HG03064 (cell line): ENCODE measurements around the gene BLMH.
"Not testable (repeated sequence)": the region's sequence is repeated elsewhere in the genome, so short reads cannot be mapped to it uniquely, and the experiment has no call there.

Source experiments
- ATAC-seq: cut with Tn5 transposase; IDR thresholded peaks from one replicate; pipeline ENCODE4 v1.9.1; 2021; ENCODE audit warnings: low read depth; ENCODE audit not compliant: unreplicated experiment

The BLMH gene

DNA sequence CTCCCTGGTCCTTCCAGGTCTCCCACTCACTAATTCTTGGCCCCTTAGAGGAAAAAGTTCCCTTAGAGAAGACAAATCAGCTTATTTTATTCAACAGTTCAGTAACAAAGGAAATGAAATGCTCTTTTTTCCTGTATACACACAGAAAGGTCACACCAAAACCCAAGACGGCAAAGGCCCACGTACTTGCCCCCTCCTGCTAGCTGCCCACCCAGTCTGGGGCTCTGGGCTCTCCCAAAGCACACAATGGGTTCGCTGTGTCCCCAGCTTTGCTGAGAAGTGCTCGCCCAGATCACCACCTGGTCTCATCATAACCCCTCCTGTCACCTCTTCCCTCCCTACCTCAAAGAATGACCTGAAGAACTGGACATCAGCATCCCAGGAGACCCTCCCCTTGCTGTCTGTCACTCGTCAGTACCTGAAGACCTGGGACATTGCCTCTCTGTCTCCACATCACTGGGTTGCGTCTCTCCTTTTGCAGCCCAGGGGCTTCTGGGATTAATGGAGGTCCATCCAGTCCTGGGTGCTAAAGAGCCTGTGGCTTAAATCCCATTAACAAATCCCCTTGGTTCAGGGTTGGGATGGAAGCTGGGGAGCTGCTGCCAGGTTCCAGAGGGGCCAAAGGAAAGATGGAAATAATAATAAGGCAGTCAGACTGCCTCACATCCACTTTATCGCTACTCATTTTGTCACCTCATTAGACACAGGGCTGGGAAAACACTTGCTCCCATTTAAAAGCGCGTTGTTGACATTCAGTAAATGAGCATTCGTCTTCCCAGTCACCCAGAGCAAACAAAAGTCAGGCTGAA is 59.5 kb downstream of the BLMH start:
- ATAC-seq = no peak

DNA sequence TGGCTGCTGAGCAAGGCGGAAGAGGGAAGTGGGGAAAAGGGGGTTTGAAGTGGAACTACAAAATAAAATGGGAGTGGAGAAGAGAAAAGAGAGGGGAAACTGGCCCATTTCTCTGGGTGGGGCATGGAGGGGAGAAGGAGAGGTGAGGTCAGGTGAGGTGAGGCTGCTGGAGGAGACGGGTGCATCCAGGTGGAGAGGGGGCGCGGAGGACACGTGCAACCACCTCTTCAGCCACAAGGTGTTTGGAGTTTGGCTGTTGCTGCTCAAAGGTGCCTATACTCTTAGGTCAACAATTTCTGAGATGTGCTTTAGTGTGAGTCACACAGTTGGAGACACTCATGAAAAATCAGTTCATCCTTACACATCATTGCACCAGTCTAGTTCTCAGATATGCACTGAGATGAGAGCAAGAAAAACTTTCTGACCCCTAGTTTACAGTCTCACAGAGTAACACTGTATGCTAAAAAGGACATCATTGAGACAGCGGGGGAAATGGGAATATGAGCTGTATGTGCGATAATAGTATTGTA is 61.1 kb downstream of the BLMH start:
- no peak for ATAC-seq

DNA sequence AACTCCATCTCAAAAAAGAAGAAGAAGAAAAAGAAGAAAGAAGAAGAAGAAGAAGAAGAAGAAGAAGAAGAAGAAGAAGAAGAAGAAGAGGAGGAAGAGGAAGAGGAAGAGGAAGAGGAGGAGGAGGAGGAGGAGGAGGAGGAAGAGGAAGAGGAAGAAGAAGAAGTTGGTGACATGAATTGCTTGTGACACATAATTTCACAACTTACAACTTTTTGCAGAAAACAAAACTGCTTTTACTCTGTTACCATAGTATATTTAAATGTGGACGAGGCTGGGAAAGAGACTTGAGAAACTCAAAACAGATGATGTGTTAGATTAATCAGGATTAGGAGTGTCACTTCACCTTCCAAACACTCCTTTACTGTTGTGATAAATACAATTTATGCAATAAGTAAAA is 61.7 kb downstream of the BLMH start:
- not testable (repeated sequence) for ATAC-seq

DNA sequence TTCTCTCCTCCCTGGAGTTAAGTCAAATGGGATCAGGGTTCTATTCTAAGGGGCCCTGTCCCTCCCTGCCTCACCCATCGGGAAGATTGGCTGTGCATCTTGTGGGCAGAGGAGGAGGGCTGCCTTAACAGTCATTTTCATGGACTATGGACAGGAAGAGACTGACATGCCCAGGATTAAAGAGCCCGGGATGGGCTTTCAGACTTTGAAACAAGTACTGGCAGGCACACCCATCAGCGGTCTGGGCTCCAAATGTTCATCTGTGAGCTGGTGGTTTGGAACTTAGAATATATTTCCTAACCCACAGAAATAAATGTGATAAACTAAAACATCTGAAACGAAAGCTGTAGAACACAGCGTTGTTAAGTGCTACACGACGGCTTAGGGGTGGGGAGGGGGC is 62.7 kb downstream of the BLMH start:
- no peak for ATAC-seq

DNA sequence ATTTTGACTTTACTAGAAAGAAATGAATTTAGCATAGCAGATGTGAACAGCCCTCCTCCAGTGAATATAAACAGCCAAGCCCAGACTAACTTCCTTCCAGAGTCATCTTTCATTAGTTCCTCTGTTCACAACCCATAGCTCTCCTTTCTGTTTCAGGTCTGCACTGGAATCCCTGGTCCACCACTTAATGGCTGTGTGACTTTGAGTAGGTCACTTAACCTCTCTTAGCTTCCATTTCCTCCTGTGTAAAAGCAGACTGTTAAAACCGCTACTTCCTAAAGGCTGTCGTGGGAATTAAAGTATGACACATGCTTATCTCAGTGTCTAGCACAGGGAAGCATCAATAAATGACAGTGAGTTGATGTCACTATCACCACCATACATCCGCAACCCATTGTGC is 63.7 kb downstream of the BLMH start:
- ATAC-seq = no peak

DNA sequence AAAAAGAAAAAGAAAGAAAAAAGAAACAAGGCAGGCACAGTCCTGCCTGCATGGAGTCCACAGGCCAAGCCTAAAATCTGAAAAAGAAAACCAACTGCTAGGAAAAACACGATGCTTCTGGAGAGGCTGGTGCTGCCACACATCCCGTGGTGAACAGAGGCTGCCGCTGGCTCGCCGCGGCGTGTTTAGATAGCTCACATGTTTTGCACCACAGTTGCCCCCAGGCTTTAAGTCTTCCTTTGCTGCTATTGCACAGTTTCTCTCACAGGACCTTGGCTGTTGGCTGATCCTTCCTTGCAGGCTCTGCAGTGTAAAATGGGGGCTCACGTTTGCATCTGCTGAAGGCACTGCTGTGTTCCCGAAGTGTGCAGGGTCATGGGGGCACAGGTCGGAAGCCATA is 64.9 kb downstream of the BLMH start:
- ATAC-seq = no peak

DNA sequence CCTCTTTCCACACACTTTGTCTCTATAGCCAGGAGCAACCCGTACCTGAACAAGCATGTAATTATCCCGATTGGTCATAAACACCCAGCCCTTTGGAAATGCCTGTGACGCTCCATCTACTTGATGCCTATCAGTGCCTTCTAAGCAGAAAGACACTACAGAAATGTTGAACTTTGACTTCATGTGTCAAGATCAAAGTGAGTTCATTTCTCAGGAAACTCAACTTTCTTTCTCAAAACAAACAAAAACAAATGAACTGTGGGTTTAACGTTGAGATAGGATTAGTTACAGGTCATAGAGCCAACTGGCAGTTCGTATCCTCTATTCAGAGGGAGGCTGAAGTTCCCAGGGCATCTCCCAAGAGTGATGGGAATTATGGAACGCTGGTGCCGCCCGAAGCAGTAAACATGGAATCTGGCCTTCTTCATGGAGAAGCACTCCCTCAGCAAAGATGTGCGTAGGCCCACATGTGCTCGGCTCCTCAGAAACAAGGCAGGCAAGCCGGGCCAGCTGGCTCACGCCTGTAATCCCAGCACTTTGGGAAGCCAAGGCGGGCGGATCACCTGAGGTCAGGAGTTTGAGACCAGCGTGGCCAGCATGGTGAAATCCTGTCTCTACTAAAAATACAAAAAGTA is 65.7 kb downstream of the BLMH start:
- ATAC-seq = no peak

DNA sequence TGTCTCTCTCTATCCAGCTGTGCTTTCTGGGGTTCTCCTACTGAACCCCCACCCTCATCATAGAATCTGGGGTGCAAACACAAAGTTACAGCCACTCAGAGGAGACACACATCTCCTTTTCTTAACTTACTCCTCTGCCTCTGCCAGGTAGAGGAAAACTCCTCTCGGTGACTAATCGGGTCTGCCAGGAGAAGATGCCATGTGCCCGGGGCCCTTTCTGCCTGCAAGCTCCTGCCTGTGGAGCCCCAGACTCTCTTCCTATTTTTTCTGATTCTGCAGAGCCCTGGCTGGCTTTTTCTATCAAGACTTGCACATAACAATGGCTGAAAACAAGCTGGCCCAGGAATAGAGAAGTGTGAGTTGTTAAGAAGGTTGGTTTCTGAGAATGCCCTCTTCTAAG is 66.6 kb downstream of the BLMH start:
- ATAC-seq = no peak

DNA sequence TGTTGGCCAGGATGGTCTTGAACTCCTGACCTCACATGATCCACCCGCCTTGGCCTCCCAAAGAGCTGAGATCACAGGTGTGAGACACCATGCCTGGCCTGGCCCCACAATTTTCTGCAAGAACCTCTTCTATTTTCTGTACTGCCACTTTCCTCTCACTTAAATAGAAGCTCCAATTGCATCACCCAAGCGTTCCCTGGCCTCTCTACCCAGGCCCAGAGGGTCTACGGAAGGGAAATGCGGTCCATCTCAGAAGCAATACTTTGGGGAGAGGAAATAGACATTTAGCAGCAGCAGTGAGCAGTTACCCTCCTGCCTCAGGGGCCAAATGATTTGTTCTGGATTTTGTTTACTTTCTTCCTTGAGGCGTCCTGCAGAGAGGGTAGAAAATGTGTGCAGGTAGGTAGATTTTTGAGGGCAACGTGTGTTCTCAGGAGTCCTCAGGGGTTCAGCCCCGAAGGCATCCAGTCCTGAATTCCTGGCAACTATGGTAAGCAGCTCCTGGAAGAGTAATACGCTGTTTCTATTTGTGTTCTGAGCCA is 67.3 kb downstream of the BLMH start:
- ATAC-seq = no peak

DNA sequence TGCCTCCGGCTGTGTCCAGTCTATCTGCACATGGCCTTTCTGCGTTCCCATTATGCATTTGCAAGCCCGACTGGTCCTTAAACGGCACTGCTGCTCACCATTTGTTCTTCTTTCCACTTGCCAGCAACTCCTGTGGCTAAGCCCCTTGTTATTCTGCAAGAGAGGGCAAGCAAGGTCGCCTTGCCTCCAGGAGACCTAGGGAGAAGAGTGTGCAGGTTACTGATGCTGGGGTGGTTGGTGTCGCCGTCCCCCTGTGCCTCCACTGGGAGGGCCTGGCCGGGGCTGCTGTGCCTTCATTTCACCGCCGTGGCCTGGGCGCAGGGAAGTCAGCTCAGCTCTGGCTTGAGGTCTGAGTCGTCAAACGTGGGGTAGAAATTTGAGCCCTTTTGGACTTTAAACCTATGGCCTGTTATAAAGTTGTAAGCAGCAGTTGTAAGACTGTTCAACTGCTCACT is 69.0 kb downstream of the BLMH start:
- ATAC-seq = no peak

DNA sequence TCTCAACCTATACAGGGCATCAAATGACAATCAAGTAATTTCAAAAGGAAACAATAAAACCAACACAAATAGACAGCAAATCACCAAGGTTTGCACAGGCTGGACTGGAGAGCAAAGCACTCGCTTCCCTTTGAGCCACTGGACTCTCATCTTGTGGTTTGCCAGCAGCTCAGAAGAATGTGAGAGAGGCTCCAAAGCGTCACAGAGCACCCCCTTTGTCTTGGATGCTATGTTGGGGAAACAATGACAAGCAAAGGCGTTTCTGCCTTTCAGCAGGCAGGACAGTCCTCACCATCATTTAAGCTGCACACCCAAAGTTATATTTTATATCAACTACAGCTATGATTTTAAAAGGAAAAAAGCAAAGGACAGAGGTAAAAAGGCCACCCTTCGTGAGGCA is 69.5 kb downstream of the BLMH start:
- ATAC-seq = no peak

DNA sequence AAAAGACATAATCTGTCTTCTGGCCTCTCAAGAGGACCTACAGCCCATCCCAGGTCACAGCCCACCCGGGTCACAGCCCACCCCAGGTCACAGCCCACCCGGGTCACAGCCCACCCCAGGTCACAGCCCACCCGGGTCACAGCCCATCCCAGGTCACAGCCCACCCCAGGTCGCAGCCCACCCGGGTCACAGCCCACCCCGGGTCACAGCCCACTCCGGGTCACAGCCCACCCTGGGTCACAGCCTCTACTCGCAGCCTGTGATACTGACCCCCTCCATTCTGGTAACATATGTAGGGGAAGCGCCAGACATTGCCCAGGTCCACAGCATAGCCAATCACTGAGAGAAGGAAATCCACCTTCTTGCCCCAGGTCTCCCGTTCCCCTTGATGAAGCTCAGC is 70.4 kb downstream of the BLMH start:
- ATAC-seq = no peak

DNA sequence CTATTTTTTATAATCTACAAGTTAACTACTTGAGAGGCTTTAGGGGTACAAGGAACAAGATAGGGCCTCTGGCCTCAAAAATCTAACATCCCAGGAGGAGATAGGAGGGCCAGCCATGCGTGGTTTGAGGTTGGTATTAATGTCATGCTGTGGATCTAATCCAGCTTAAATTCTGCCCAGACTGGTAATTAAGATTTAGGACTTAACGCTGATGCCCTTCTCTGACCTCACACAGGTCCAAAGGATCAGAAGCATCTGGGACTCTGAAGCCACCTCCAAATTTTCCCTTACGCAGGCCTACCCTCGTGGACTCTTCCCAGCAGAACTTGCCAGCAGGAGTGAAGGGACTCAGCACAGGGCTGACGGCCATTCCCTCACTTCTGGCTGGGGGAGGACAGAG is 71.3 kb downstream of the BLMH start:
- ATAC-seq = no peak

DNA sequence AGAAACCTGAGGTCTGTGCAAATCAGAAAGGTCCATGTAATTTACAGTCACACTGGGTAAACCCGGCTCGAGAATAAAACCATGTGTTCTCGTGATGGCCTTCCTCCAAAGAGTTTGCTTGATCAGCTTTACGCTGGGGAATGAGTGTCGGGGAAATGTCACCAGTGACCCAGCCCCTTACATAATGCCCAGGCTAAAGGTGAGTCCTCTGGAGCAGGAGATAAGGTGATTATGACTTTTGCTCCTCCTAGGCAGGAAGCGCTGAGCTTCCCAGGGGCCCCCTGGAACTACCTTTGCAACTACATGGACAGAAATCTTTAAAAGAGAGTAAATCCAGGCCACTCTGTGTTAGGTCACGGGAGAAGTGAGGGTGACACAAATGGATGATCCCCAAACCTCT is 71.9 kb downstream of the BLMH start:
- no peak for ATAC-seq

DNA sequence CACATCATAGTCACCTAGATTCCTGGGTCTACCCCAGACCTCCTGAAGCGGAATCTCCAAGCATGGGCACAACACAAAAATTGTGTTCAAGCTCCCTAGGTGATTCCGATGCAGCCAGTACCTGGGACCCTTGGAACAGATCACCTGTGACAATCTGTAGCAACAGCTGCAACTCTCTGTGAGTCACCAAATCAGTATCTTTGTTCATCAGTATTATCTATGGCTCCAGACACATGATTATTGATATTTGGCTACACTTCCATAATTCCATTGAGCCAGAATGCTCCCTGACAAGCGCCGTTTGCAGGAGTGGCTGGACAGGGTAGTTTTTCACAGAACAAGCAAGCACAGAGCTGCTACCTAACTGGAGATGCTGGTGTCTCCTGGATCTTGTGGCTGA is 72.4 kb downstream of the BLMH start:
- no peak for ATAC-seq

DNA sequence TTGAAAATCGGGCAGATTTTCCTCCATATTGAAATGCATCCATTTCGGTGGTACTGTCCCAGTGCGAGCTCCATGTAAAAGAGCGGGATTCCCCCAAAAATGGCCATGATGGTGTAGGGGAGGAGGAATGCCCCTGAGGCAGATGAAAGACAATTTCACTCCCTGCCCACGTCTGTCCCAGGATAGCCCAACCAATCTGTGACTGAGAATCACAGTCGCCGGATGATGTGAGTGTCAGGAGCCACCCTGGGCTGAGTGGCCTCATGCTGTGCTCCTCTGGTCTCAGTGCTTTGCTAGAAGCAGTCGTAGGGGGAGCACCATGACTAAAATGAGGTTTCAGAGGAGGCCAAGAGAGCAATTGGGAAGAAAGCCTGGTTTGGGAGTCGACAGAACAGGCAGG is 72.9 kb downstream of the BLMH start:
- no peak for ATAC-seq

DNA sequence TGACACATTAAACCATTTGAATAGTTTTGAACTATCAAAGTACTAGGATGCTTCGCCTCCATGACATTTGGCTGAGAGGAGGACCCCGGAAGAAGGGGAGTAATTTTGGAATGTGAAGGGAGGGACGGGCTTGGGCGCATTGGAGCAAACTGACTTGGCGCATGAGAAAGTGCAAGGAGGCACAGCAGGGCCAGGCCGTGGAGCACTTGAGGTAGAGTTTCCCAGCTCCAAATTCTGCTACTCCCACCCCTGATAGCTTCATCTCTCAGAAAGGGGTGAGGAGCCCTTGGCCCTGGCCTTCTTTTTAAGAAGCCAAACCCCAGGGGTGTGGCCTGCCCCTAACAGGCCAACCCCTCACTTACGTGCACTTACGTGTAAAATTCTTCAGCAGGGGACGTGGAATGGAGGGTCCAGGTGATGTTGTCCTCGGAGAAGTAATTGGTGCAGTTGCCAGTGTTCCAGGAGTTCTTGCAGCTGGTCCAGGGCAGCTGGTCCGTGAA is 73.9 kb downstream of the BLMH start:
- ATAC-seq = no peak

DNA sequence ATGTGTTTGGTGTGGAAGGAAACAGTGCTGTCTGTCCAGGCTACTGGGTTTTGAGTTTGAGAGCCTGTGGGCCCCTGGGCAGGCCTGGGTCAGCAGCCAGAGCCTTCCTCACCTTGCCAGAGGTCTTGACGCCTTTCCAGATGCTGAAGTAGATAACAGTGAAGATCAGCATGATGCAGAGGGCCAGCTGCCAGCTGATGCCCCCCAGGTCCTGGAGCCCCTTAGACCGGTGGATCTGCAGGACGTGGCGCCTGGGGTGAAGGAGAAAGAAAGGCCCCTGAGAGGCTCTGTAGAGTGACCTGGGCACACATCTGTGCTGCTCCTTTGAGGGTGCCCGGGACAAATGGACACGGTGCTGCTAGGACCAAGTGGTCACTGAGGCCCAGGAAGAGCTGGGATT is 74.7 kb downstream of the BLMH start:
- ATAC-seq = no peak

DNA sequence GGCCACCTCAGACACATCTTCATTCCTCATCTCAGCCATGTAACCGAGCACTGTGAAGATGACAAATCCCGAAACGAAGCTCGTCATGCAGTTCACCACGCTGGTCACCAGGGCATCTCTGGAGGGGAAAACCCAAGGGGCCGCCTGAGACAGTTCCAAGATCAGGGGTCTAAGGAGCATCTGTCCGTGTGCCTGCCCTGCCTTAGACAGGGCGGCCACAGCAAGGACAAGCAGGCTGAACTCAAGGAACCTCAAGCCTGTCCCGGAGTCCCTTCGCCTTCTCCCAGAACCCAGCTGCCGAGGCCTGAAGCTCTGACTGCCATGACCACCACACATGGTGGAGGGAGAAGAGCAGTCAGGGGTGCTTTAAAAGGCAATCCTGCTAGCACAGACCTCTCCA is 79.0 kb downstream of the BLMH start:
- ATAC-seq = no peak

DNA sequence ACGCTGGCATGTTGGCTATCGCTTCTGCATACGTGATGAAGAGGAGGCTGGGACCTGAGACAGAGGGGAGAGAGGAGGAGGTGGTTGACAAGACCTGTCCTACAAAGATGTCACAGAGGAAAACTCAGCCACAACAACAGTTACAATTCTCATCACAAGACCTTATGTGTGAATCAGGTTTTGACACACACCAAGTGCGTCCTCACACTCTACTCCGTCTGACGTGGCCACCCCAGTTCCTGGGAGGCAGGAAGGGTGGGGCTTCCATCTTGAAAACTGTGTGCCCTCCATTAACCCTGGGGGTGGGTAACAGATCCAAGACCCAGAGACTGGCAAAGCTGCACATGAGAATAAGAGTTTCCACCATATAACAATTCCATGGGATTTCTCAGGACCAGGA is 80.4 kb downstream of the BLMH start:
- ATAC-seq = no peak

DNA sequence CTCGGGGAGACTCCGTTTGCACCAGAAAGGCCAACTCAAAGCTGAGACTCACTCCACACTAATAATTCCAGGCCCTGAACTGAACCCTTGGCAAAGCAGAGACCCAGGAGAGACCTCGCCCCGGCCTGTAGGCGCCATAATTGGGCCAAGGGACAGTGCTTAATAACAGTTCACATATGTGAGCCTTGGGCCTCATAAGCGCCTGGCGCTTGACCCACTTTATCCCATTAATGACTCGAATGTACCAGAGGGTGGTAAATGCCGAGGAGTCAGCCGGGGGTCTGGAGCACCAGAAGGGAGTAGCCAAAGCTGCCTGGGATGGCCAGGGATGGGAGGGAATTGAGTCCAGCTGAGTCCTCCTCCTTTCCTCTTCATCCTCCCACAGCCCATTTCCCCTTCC is 80.8 kb downstream of the BLMH start:
- ATAC-seq = no peak

DNA sequence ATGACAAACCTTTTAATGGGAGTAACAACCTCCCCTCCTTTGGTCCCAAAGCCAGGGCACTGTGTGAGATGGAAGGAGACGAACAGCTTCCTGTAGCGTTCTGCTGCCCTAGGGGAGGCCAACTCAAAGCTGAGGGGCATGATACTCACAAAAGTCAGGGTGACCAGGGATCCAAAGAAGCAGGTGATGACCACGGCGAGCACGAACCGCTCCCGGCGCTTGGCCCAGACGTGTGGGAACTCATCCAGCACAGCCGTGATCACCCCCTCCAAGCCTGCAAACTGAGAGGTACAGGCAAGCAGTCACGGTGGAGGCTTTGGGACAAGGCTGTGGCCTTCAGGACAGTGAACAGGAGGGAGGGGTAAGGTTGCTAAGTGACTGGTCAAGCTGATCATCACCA is 81.4 kb downstream of the BLMH start:
- no peak for ATAC-seq
